ENCODE measurements around the gene ALAS1. TPM values are rescaled to one million over a fixed set of nuclear protein-coding genes. Genes with fewer than 3 reads are reported as not detected.
A peak's percentile ranks its signal among the peaks of the same experiment; 100 is the strongest.

The ALAS1 gene
- total and polyA plus RNA-seq, 2 donors (not counting 1 experiment from before 2014, with no cell fraction given) = 26.1 to 30.2 TPM

DNA sequence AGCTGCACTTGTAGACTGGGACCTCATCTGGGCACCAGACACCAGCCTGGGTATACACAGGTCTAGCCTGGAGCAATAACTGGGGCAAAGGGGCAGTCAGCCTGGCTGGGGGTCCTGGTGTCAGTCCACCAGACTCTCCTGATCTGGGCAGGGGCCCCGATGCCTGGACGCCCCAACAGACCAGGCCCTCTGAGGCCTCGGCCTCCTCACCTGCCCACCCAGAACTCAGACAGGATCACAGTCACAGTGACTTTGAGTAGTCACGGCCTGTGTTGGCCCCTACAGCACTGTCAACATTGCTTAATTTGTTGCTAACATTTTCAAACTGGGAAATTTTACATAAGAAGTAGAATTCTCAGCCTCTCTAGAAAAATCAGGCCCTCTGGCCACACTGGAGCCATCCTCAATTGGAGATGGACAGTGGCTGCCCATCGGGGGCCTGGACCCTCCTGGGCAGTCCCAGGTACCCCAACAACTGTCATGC lies 35.2 kb downstream of the ALAS1 start:
- peaks cover 46% of the 10 kb centered on the region for H3K4me1 Mint-ChIP-seq
- H2AFZ ChIP-seq (ENCODE audit: insufficient read depth, low read depth, low read length, poor library complexity, severe bottlenecking) = no peak overlapping the region
- CTCF ChIA-PET = interaction anchor here (1.3 to 18.5 kb wide), 11 partner anchors 9 to 232 kb away, joined by 4 to 237 read pairs (median 12); partner anchors contain the start of genes TLR9 and WDR82

DNA sequence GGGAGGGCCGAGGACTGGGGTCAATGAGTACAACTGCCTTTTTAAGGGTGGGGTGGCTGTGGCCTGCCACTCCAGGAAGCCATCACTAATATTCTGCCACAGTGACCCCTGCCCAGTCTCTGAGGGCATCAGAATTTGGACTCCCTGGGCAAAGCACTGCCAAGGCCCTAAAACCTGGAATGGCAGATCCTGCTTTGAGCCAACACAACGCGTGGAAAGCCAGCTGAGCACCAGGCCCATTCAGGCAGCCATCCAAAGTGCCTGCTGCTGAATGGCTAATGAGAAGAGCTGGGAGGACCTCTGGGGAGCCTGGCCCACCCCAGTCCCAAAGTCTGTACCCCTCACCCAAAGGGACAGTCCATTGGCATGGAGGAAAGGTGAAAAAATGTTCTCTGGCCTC lies 36.0 kb downstream of the ALAS1 start:
- Histone ChIP-seq H3K9ac (ENCODE audit: low read length) (no peak overlapping the region), H4K20me1 (ENCODE audit: control insufficient read depth, insufficient read depth, low read length, poor library complexity, severe bottlenecking) (peaks cover 81% of the 10 kb centered on the region), H3K36me3 (replicated peaks in 1 of 2; ENCODE audit: control extremely low read depth in 1 of 2, control insufficient read depth in 1 of 2, extremely low read depth in 1 of 2, insufficient read depth in 2 of 2, low read length in 1 of 2) (peaks cover 8 to 70% of the 10 kb centered on the region in 2 experiments), H3K4me1 (ENCODE audit: control insufficient read depth in 2 of 2, insufficient read depth in 2 of 2, low read length in 2 of 2) (peaks cover 29 to 53% of the 10 kb centered on the region in 2 donors), H3K27me3 (replicated peaks in 1 of 4; ENCODE audit: control extremely low read depth in 1 of 4, control insufficient read depth in 3 of 4, insufficient read depth in 4 of 4, low read length in 3 of 4) (no peaks in the 10 kb centered on the region), H3K27ac (ENCODE audit: low read length in 2 of 2) (peak overlapping the region in 1 of 2 donors; percentile 18), H2AFZ (ENCODE audit: insufficient read depth, low read depth, low read length, poor library complexity, severe bottlenecking) (no peak overlapping the region), H3K9me3 (ENCODE audit: control extremely low read depth in 1 of 3, control insufficient read depth in 2 of 3, insufficient read depth in 1 of 3, low read length in 2 of 3) (no peaks in the 10 kb centered on the region), H3K4me3 (ENCODE audit: control extremely low read depth in 1 of 5, extremely low read depth in 1 of 5, insufficient read depth in 1 of 5, low read depth in 2 of 5, low read length in 4 of 5) (no peak overlapping the region), H3K79me2 (ENCODE audit: control insufficient read depth, insufficient read depth, low read length) (peaks cover 95% of the 10 kb centered on the region), H3K4me2 (replicated peaks; ENCODE audit: low read depth, low read length, poor library complexity, severe bottlenecking) (no peak overlapping the region)
- CTCF ChIA-PET = interaction anchor here (0.8 to 18.5 kb wide), 6 partner anchors 12 to 233 kb away, joined by 4 to 237 read pairs (median 31); partner anchors contain the start of genes TLR9 and WDR82
- Mint-ChIP-seq H3K4me1 (peaks cover 51% of the 10 kb centered on the region), H3K9me3 (ENCODE audit: insufficient read depth) (no peaks in the 10 kb centered on the region), H3K4me3 (no peak overlapping the region), H3K27me3 (no peaks in the 10 kb centered on the region), H3K27ac (no peak overlapping the region)
- intact Hi-C loops (cut with micrococcal nuclease) = no loop called here
- POLR2A ChIA-PET = interaction anchor here (0.7 to 1.0 kb wide), 5 partner anchors 9 to 103 kb away, joined by 3 to 11 read pairs (median 4); partner anchors contain the start of genes TLR9 and WDR82
- no peak for DNase-seq
- 98% methylated on average over 3 of the region's 3 CpGs for WGBS (ENCODE audit: insufficient coverage)
- TF ChIP-seq, protein P1, sequence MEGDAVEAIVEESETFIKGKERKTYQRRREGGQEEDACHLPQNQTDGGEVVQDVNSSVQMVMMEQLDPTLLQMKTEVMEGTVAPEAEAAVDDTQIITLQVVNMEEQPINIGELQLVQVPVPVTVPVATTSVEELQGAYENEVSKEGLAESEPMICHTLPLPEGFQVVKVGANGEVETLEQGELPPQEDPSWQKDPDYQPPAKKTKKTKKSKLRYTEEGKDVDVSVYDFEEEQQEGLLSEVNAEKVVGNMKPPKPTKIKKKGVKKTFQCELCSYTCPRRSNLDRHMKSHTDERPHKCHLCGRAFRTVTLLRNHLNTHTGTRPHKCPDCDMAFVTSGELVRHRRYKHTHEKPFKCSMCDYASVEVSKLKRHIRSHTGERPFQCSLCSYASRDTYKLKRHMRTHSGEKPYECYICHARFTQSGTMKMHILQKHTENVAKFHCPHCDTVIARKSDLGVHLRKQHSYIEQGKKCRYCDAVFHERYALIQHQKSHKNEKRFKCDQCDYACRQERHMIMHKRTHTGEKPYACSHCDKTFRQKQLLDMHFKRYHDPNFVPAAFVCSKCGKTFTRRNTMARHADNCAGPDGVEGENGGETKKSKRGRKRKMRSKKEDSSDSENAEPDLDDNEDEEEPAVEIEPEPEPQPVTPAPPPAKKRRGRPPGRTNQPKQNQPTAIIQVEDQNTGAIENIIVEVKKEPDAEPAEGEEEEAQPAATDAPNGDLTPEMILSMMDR (IDR thresholded peaks at IDR 0.05) = no peak
- TF ChIP-seq EZH2 (IDR thresholded peaks at IDR 0.05; ENCODE audit: borderline replicate concordance, insufficient read depth, low read depth, low read length, poor library complexity, severe bottlenecking) = no peak
- ATAC-seq (ENCODE audit: low read depth) = no peak

More for the DNA sequence above, 35.2 kb downstream of the ALAS1 start:
- H4K20me1 ChIP-seq (ENCODE audit: control insufficient read depth, insufficient read depth, low read length, poor library complexity, severe bottlenecking) = peaks cover 77% of the 10 kb centered on the region
- Mint-ChIP-seq H3K9me3 (ENCODE audit: insufficient read depth) (no peaks in the 10 kb centered on the region), H3K27me3 (no peaks in the 10 kb centered on the region), H3K27ac (no peak overlapping the region), H3K4me3 (no peak overlapping the region)
- no peak overlapping the region for H3K4me3 ChIP-seq (ENCODE audit: control extremely low read depth in 1 of 5, extremely low read depth in 1 of 5, insufficient read depth in 1 of 5, low read depth in 2 of 5, low read length in 4 of 5)
- TF ChIP-seq EZH2 (IDR thresholded peaks at IDR 0.05; ENCODE audit: borderline replicate concordance, insufficient read depth, low read depth, low read length, poor library complexity, severe bottlenecking) = no peak
- TF ChIP-seq, protein P1 (IDR thresholded peaks at IDR 0.05) = no peak
- peaks cover 8 to 78% of the 10 kb centered on the region in 2 experiments for H3K36me3 ChIP-seq (replicated peaks in 1 of 2; ENCODE audit: control extremely low read depth in 1 of 2, control insufficient read depth in 1 of 2, extremely low read depth in 1 of 2, insufficient read depth in 2 of 2, low read length in 1 of 2)
- H3K4me2 ChIP-seq (replicated peaks; ENCODE audit: low read depth, low read length, poor library complexity, severe bottlenecking) = no peak overlapping the region
- DNase-seq = peak; percentile 9
- intact Hi-C loops (cut with micrococcal nuclease) = no loop called here
- H3K9me3 ChIP-seq (ENCODE audit: control extremely low read depth in 1 of 3, control insufficient read depth in 2 of 3, insufficient read depth in 1 of 3, low read length in 2 of 3) = no peaks in the 10 kb centered on the region
- POLR2A ChIA-PET = interaction anchor here (0.7 to 2.3 kb wide), 3 partner anchors 11 to 36 kb away, joined by 3 to 11 read pairs (median 9); no protein-coding TSS in a partner anchor
- WGBS (ENCODE audit: insufficient coverage) = 96% methylated on average over 4 of the region's 5 CpGs
- H3K79me2 ChIP-seq (ENCODE audit: control insufficient read depth, insufficient read depth, low read length) = peaks cover 87% of the 10 kb centered on the region
- no peak overlapping the region for H3K9ac ChIP-seq (ENCODE audit: low read length)
- peaks cover 26 to 48% of the 10 kb centered on the region in 2 donors for H3K4me1 ChIP-seq (ENCODE audit: control insufficient read depth in 2 of 2, insufficient read depth in 2 of 2, low read length in 2 of 2)
- no peak overlapping the region for H3K27ac ChIP-seq (ENCODE audit: low read length in 2 of 2)
- ATAC-seq (ENCODE audit: low read depth) = no peak
- no peaks in the 10 kb centered on the region for H3K27me3 ChIP-seq (replicated peaks in 1 of 4; ENCODE audit: control extremely low read depth in 1 of 4, control insufficient read depth in 3 of 4, insufficient read depth in 4 of 4, low read length in 3 of 4)

Data from B cell (primary cell).